Activated naive CD8-positive, alpha-beta T cell (primary cell): ENCODE results near the gene YKT6.

ENCODE experiments used
- H3K27ac Mint-ChIP-seq: one replicate; pipeline ENCODE4 v1.8.0; 2021; ENCODE audit warnings: mixed read lengths
- H3K27me3 Mint-ChIP-seq: one replicate; pipeline ENCODE4 v1.8.0; 2021; ENCODE audit warnings: mixed read lengths
- H3K36me3 Mint-ChIP-seq: one replicate; pipeline ENCODE4 v1.8.0; 2021; ENCODE audit warnings: mixed read lengths
- H3K4me1 Mint-ChIP-seq: one replicate; pipeline ENCODE4 v1.8.0; 2021; ENCODE audit warnings: low read depth, mixed read lengths
- H3K4me3 Mint-ChIP-seq: one replicate; pipeline ENCODE4 v1.8.0; 2021; ENCODE audit warnings: mild to moderate bottlenecking, mixed read lengths
- H3K9me3 Mint-ChIP-seq: one replicate; pipeline ENCODE4 v1.8.0; 2021; ENCODE audit warnings: low read depth, mixed read lengths

Gene YKT6

DNA sequence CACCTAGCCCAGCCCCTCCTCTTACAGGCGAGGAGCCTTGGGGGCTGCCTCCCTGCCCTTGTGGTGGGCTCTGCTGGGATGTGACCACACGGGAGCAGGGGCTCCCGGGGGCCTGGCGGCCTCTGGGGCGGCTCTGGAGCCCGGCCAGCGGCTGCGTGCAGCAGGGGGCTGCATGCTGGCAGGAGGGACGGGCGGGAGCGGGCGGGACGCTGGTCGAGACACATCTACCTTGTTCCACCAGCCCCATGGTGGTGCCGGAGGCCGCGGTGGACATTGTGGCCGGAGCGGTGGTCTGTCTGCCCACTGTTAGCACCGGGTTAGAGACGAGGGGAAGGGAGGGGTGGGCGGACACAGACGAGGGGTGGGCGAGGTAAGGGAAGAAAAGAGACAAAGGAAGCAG is 38.6 kb downstream of the YKT6 start:
- Mint-ChIP-seq H3K36me3 (no peaks in the 10 kb centered on the region), H3K27me3 (no peaks in the 10 kb centered on the region), H3K9me3 (no peaks in the 10 kb centered on the region), H3K4me1 (no peaks in the 10 kb centered on the region), H3K27ac (no peak overlapping the region), H3K4me3 (no peak overlapping the region)

DNA sequence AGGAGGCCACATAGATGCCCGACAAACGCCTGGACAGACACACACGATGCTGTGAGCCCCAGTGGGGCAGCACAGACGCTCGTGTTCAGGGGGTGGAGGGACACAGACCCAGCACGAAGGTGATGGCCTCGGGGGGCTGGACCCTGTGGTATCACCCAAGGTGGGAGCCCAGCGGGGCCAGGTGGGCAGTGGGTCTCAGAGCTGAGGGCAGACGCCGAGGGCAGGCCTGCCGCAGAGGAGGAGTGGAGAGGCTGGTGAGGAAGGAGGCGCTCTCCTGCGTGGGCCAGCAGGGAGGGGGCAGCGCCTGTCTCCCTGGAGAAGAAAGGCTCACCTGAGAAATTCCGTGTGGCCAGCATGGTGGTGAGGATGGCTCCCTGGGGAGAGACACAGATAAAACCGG is 39.6 kb downstream of the YKT6 start:
- Mint-ChIP-seq H3K27ac (no peak overlapping the region), H3K36me3 (no peaks in the 10 kb centered on the region), H3K9me3 (no peaks in the 10 kb centered on the region), H3K4me1 (no peaks in the 10 kb centered on the region), H3K27me3 (no peaks in the 10 kb centered on the region), H3K4me3 (no peak overlapping the region)

DNA sequence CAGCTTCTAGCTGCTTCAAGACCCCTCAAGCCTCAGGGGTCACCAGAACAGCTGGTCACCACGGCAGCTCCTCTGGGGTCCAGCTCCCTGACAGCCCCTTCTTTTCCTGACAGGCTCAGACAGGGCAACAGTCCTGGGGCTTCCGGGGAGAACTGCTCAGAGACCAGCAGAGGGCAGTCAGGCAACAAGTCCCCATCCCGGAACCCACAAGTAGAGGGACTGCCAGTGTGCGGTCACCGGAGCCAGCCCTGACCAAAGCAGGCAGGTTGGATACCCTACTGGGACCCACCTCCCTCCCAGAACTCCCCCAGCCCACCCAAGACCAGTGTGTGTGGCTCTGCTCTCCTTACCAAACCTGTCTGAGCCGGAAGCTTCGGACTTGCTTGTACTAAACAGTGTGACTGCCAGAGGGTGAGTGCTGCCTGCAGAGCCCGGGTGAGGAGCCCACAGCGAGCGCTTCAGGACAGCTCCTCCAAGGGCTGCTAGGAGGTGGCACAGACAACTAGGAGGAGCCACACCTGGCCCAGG is 40.3 kb downstream of the YKT6 start:
- H3K27ac Mint-ChIP-seq = no peak overlapping the region
- no peak overlapping the region for H3K4me3 Mint-ChIP-seq
- no peaks in the 10 kb centered on the region for H3K4me1 Mint-ChIP-seq

DNA sequence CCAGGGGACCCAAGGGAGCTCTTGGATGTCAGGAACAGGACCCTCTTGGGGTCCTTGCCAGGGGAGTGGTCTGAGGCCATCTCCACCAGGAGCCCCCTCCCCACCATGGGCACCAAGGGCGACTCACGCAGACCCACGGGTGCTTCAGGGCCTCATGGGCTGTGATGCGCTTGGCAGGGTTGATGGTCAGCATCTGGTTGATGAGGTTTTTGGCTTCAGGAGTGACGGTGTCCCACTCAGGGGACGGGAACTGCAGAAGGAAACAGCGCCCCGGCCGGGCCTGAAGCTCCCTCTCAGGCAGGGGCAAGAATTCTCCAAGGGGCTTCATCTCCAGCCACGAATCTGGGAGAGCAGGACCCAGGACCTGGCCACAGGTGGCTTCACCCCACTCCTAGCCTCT is 41.3 kb downstream of the YKT6 start:
- Mint-ChIP-seq H3K27me3 (no peaks in the 10 kb centered on the region), H3K36me3 (no peaks in the 10 kb centered on the region), H3K4me3 (no peak overlapping the region), H3K4me1 (no peaks in the 10 kb centered on the region), H3K9me3 (no peaks in the 10 kb centered on the region), H3K27ac (no peak overlapping the region)

More for the DNA sequence above, 40.3 kb downstream of the YKT6 start:
- Mint-ChIP-seq H3K27me3 (no peaks in the 10 kb centered on the region), H3K36me3 (no peaks in the 10 kb centered on the region), H3K9me3 (no peaks in the 10 kb centered on the region)

DNA sequence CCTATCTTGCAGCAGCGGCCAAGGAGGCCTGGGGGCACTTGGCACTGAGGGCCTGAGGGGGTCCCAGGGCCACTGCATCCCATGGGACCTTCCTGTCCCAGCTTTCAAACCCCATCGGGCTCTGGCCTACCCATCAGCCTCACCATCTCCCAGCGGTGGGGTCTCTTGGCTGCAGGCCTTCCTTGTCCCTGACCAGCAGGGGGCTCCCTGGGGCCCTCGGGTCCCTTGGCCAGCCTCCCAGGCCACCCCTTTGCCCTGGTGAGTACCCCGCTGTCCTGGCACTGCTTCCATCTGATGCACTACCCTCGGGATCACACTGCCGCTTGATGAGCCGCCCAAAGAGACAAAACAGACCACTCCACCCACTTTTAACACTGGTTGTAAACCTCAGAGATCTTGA is 43.5 kb downstream of the YKT6 start:
- Mint-ChIP-seq H3K27me3 (no peaks in the 10 kb centered on the region), H3K36me3 (no peaks in the 10 kb centered on the region), H3K4me1 (no peaks in the 10 kb centered on the region), H3K9me3 (no peaks in the 10 kb centered on the region), H3K4me3 (no peak overlapping the region), H3K27ac (no peak overlapping the region)

DNA sequence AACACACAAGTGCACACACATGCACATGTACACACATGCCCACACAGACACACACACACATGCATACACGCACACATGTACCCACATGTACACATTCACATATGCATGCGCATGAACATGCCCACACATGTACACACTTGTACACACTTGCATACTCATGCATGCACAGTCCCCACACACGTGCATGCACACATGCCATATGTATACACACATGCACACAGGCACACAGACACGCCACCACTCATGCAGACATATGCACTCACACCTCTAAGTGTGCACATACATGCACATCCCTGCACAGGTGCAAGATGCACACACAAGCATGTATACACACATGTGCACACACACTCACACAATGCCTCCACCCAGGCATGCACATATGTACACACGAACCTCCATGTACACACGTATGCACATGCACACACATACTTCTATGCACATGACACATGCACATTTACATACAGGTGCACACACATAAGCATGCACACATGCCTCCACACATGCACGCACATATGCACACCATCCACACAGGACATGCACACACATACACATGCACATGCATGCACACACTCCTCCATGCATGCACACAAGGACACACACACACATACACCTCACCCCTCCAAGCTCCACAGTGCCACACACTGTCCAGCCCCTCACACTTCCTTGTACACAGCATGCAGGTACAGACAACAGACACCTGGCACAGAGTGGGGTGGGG is 45.8 kb downstream of the YKT6 start:
- H3K9me3 Mint-ChIP-seq = no peaks in the 10 kb centered on the region
- H3K36me3 Mint-ChIP-seq = no peaks in the 10 kb centered on the region
- H3K27me3 Mint-ChIP-seq = no peaks in the 10 kb centered on the region
- H3K4me3 Mint-ChIP-seq = no peak overlapping the region
- no peak overlapping the region for H3K27ac Mint-ChIP-seq
- no peaks in the 10 kb centered on the region for H3K4me1 Mint-ChIP-seq

DNA sequence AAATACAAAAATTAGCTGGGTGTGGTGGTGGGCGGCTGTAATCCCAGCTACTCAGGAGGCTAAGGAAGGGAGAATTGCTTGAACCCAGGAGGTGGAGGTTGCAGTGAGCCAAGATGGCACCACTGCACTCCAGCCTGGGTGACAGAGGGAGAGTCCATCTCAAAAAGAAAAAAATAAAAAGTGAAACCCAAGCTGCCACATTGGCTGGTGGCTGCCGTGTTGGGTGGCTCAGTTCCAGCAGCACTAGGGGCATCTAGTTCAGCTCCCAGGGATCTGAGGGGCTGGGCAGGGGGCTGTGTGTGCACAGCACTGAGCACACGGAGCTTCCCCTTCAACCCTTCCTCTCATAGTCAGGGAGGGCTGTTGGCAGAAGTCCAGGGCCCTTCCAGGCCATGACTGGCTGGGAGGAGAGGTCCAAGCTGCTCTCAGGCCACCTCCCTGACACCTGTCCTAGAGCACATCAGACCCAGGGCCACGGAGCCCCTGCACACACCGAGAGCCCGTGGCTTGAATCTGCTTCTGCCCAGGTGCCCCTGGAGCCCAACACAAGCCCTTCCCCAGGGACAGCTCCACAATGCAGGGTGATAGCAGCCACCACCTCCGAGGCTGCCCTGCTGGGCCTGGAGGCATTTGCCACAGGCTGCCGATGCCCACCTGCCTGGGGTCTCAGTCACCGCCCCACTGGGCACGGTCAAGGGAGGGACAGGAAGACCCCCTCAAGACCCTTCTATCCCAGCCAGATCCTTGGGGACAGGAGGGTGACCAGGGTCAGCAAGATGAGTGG is 47.3 kb downstream of the YKT6 start:
- Mint-ChIP-seq H3K4me3 (no peak overlapping the region), H3K27me3 (no peaks in the 10 kb centered on the region), H3K27ac (no peak overlapping the region), H3K4me1 (no peaks in the 10 kb centered on the region), H3K36me3 (no peaks in the 10 kb centered on the region), H3K9me3 (no peaks in the 10 kb centered on the region)

DNA sequence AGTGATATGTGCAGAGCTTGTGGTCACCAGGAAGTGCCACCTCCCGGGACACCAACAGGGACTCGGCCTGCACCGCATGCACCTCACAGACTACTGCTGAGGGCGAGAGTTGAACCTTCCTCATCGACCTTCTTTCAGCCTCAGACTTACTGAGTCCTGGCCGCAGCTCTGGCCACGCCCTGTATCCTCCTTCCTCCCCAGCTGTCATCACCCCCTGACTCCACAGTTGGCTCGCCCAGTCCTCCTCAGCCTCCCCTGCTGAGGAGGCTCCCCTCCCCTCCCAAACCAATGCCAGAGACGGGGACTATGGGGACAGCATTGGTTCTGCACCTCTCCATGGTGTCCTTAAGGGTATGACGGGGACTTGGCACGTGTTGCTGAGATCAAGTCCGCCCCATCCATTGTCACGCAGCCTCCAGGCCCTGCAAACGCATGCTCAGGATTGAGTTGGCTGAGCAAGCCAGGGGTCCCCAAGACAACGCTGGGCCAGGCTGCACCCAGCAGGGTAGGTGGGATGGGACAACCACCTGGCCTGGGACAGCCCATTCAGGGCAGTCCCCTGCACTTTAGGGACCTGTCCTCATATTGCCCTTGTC is 49.0 kb downstream of the YKT6 start:
- H3K27me3 Mint-ChIP-seq = no peaks in the 10 kb centered on the region
- H3K4me1 Mint-ChIP-seq = no peaks in the 10 kb centered on the region
- no peak overlapping the region for H3K4me3 Mint-ChIP-seq
- no peak overlapping the region for H3K27ac Mint-ChIP-seq
- no peaks in the 10 kb centered on the region for H3K36me3 Mint-ChIP-seq
- no peaks in the 10 kb centered on the region for H3K9me3 Mint-ChIP-seq

DNA sequence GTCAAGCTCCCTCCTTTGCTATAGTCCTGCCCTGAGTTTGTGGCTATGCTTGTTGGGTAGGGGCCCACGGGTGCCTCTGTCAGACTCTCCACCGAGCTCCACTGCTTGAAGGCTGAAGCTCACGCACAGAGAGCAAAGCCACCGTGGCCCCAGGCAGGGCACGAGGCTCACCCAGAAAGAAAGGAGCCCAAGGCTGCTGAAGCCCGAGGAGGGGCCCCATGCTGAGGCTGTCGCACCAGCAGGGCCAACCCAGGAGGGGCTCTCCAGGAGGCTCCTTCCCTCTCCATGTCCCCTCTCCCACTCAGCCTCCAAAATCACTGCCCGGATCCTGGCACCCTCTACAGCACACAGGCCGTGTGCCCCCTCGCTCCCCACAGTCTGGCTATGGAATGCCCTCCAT is 50.5 kb downstream of the YKT6 start:
- Mint-ChIP-seq H3K27me3 (no peaks in the 10 kb centered on the region), H3K27ac (no peak overlapping the region)

DNA sequence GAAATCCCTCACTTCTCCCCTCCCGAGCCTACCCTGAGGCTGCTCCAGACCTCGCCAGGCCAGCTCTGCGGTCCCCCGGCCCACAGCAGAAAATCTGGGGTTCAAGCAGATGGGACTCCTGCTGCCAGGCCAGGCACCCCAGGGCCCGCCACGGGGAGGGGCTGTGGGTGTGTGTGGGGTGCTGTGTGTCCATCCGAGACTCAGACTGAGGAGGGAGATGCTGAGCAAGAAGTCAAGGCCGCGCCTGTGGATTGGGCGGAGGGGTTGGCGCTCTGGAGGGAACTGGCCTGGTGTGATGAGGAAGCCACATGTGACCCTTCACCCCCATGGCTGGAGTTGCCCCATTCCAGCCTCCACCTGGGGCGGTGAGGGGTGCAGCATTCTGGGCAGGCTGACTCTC is 51.1 kb downstream of the YKT6 start:
- no peak overlapping the region for H3K4me3 Mint-ChIP-seq
- no peaks in the 10 kb centered on the region for H3K27me3 Mint-ChIP-seq
- no peaks in the 10 kb centered on the region for H3K36me3 Mint-ChIP-seq
- H3K9me3 Mint-ChIP-seq = no peaks in the 10 kb centered on the region
- H3K27ac Mint-ChIP-seq = no peak overlapping the region
- H3K4me1 Mint-ChIP-seq = no peaks in the 10 kb centered on the region

More for the DNA sequence above, 50.5 kb downstream of the YKT6 start:
- H3K36me3 Mint-ChIP-seq = no peaks in the 10 kb centered on the region
- H3K4me1 Mint-ChIP-seq = no peaks in the 10 kb centered on the region
- H3K9me3 Mint-ChIP-seq = no peaks in the 10 kb centered on the region
- no peak overlapping the region for H3K4me3 Mint-ChIP-seq

DNA sequence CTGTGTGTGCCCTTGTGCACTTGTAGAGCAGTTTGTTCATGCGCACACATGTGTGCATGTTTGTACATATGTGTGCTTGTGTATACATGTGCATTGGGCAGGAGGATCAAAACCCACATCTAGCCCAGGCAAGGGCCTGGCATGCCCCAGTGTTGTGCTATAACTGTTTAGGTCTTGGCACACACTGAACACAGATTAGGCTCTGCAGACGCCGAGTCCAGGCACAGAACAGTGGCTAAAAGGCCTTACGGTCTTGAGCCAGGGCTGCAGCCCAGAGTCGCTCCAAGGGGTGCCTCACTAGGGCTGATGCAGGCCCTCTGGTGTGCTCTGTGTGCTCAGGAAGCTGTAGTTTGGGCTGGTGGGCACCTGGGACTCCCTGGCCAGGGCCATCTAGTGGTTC is 55.7 kb downstream of the YKT6 start:
- H3K27ac Mint-ChIP-seq = peak overlapping the region; percentile 94
- no peaks in the 10 kb centered on the region for H3K36me3 Mint-ChIP-seq
- no peak overlapping the region for H3K4me3 Mint-ChIP-seq

DNA sequence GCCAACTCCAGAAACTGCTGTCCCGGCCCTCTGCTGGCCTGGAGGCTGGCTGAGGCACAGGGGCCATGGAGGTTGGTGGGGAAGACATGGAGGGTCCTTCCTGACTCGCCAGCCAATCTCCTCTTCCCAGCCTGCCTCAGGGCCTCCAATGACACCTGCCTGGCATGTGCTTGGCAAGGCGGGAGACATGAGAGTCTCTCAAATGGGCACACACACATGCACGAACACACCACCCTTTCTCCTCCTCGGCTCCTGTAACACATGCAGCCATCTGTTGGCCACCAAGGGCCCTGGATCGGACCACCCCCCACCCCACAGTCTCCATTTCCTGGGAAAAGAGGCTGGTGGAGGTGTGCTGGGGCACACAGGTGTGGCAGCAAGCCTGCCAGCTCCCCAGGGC is 56.4 kb downstream of the YKT6 start:
- peak overlapping the region; percentile 94 for H3K27ac Mint-ChIP-seq
- no peaks in the 10 kb centered on the region for H3K9me3 Mint-ChIP-seq
- H3K27me3 Mint-ChIP-seq = no peaks in the 10 kb centered on the region
- H3K4me3 Mint-ChIP-seq = no peak overlapping the region
- H3K4me1 Mint-ChIP-seq = peaks cover 31% of the 10 kb centered on the region
- no peaks in the 10 kb centered on the region for H3K36me3 Mint-ChIP-seq

More for the DNA sequence above, 55.7 kb downstream of the YKT6 start:
- Mint-ChIP-seq H3K27me3 (no peaks in the 10 kb centered on the region), H3K4me1 (peaks cover 31% of the 10 kb centered on the region), H3K9me3 (no peaks in the 10 kb centered on the region)

DNA sequence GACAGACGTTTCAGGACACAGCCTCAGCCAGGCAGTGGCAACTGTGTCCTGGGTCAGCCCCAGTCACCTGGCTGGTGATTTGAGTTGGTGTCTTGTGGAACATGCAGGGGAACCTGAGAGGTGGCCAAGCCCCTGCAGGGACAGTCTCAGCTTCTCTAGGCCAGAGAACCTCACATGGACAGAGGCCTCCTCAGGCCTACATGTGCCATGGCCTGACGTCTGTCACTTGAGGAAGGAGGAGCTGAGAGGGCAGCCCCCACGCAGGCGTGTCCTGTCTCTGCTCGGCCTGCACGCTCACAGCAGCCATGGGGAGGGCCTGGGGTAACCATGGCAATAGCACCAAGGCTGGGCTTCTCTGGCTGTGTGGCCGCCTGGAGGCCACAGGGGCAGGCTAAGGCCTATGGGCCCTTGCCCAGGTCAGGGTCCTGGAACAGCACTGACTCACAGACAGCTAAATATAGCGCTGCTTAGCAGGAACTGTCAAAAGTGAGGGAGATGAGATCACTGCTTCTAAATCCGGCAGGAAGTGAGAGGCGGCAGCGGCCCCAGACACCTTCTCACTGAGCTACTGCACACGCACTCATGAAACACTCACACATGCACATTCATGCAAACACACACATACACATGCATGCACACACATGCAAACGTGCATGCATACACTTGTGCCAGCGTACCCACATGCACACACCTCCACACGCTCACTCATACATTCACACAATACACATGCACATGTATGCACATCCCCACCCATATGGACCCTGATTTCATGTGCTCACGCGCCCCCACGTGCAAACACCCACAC is 57.0 kb downstream of the YKT6 start:
- Mint-ChIP-seq H3K27ac (peak overlapping the region; percentile 94), H3K4me3 (peak overlapping the region; percentile 56), H3K4me1 (peaks cover 31% of the 10 kb centered on the region), H3K27me3 (no peaks in the 10 kb centered on the region), H3K36me3 (no peaks in the 10 kb centered on the region), H3K9me3 (no peaks in the 10 kb centered on the region)

DNA sequence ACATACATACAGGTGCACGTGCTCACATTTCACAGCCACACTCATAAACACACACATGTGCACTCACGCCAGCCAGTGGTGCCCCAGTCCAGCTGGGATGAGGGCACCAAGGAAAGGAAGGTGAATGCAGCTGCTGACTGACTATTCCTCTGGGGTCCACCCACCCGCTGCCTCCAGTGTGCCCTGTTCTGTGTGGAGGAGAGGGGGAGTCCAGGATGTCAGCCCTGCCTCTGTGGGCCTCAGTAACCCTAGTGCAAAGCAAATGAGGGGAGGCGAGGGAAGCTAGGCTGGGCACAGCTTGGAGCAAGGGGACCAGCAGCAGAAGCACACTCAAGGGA is 57.6 kb downstream of the YKT6 start:
- no peaks in the 10 kb centered on the region for H3K27me3 Mint-ChIP-seq
- peak overlapping the region; percentile 56 for H3K4me3 Mint-ChIP-seq
- H3K4me1 Mint-ChIP-seq = peaks cover 31% of the 10 kb centered on the region
- H3K27ac Mint-ChIP-seq = peak overlapping the region; percentile 94
- H3K36me3 Mint-ChIP-seq = no peaks in the 10 kb centered on the region
- H3K9me3 Mint-ChIP-seq = no peaks in the 10 kb centered on the region
